ENCODE results near the gene GRB14. TPM values are rescaled to one million over a fixed set of nuclear protein-coding genes. Genes with fewer than 3 reads are reported as not detected.

GRB14 gene
- total RNA-seq, 1 donor from 2014 or later, result 39.3 TPM

- Histone ChIP-seq H3K36me3 (no peaks in the 10 kb centered on the region), H3K27me3 (ENCODE audit: low read depth) (peaks cover 11% of the 10 kb centered on the region), H3K4me3 (no peak overlapping the region), H3K9me3 (replicated peaks) (no peaks in the 10 kb centered on the region), H3K27ac (replicated peaks) (no peak overlapping the region), H3K4me1 (no peaks in the 10 kb centered on the region)
- TF ChIP-seq CTCF (IDR thresholded peaks at IDR 0.05; ENCODE audit: borderline replicate concordance), result no peak
- intact Hi-C loops (cut with micrococcal nuclease), result no loop called here
- no peak for DNase-seq
Measured at GRCh38 chr2:164449706-164450105, 171.6 kb downstream of the GRB14 start.

GRCh38 chr2:164447660-164448059 is 173.6 kb downstream of the GRB14 start:
- no peak overlapping the region for H3K27ac ChIP-seq (replicated peaks)
- H3K4me3 ChIP-seq, result no peak overlapping the region
- H3K27me3 ChIP-seq (ENCODE audit: low read depth), result peaks cover 11% of the 10 kb centered on the region
- no peaks in the 10 kb centered on the region for H3K4me1 ChIP-seq
- no peak for DNase-seq
- H3K9me3 ChIP-seq (replicated peaks), result no peaks in the 10 kb centered on the region
- H3K36me3 ChIP-seq, result no peaks in the 10 kb centered on the region
- TF ChIP-seq CTCF (IDR thresholded peaks at IDR 0.05; ENCODE audit: borderline replicate concordance), result no peak
- intact Hi-C loops (cut with micrococcal nuclease), result no loop called here

Other genes with a start within 250 kb of the GRB14 start
- 15.3 TPM for gene COBLL1, start 220.3 kb upstream of the GRB14 start, total RNA-seq